CD4-positive, alpha-beta T cell (primary cell): Measurements from ENCODE around the gene ST3GAL3. TPM values are rescaled to one million over a fixed set of nuclear protein-coding genes. Genes with fewer than 3 reads are reported as not detected.

ENCODE experiments used
- ATAC-seq: fragments of 200-7000 bp; cut with Tn5 transposase; one replicate; pipeline ENCODE4 v1.10.0; 2022; ENCODE audit warnings: mild to moderate bottlenecking; ENCODE audit not compliant: poor library complexity
- CTCF ChIA-PET: fragments of 350-600 bp; sonication (Branson Sonifier 250); formaldehyde crosslinking; loops from one replicate; lab custom pipeline; 2021; ENCODE audit warnings: antibody characterized with exemption, inconsistent platforms; lab: Charles Lee
- POLR2A ChIA-PET: fragments of 350-600 bp; sonication (Branson Sonifier 250); formaldehyde crosslinking; loops from one replicate; lab custom pipeline; 2021; ENCODE audit warnings: antibody characterized with exemption, inconsistent platforms; lab: Charles Lee
- DNase-seq, 14 experiments: peaks; one replicate each; pipeline ENCODE4 v3.0.0-alpha.2; 2013 to 2020; ENCODE audit warnings: mixed read lengths in 2 of 14
- H3K27ac ChIP-seq, 2 donors: one replicate each; pipeline versions ENCODE4 v1.5.1 to v1.7.0; 2013; ENCODE audit warnings: low read length in 2 of 2, low read depth in 1 of 2, mild to moderate bottlenecking in 1 of 2
- H3K27me3 ChIP-seq, 2 experiments: 1 replicate in 1 of 2; 2 replicates in 1 of 2; pipeline versions ENCODE4 v1.6.1 to v1.7.0; 2013; ENCODE audit warnings: low read length in 2 of 2, control low read depth in 1 of 2, mild to moderate bottlenecking in 1 of 2, moderate library complexity in 1 of 2; ENCODE audit not compliant: insufficient read depth in 2 of 2, control insufficient read depth in 1 of 2
- H3K36me3 ChIP-seq: one replicate; pipeline ENCODE4 v1.6.1; 2013; ENCODE audit warnings: low read length, control low read depth; ENCODE audit not compliant: insufficient read depth
- H3K4me1 ChIP-seq: one replicate; pipeline ENCODE4 v1.6.1; 2013; ENCODE audit warnings: low read length, control low read depth; ENCODE audit not compliant: insufficient read depth
- H3K4me3 ChIP-seq: one replicate; pipeline ENCODE4 v1.5.1; 2013; ENCODE audit warnings: mild to moderate bottlenecking, low read length, moderate library complexity
- H3K9me3 ChIP-seq, 2 experiments: 1 replicate in 1 of 2; 2 replicates in 1 of 2; pipeline versions ENCODE4 v1.6.1 to v1.7.0; 2013; ENCODE audit warnings: low read length in 2 of 2, mild to moderate bottlenecking in 2 of 2, control low read depth in 1 of 2, moderate library complexity in 1 of 2; ENCODE audit not compliant: control insufficient read depth in 1 of 2, insufficient read depth in 1 of 2
- H3K27ac Mint-ChIP-seq: one replicate; pipeline ENCODE4 v1.8.0; 2020; ENCODE audit warnings: mixed read lengths
- H3K27me3 Mint-ChIP-seq: one replicate; pipeline ENCODE4 v1.8.0; 2021; ENCODE audit warnings: mixed read lengths
- H3K36me3 Mint-ChIP-seq: one replicate; pipeline ENCODE4 v1.8.0; 2021; ENCODE audit warnings: low read depth, mixed read lengths
- H3K4me1 Mint-ChIP-seq: one replicate; pipeline ENCODE4 v1.8.0; 2021; ENCODE audit warnings: low read depth, mixed read lengths
- H3K4me3 Mint-ChIP-seq: one replicate; pipeline ENCODE4 v1.8.0; 2020; ENCODE audit warnings: mild to moderate bottlenecking, mixed read lengths
- H3K9me3 Mint-ChIP-seq: one replicate; pipeline ENCODE4 v1.8.0; 2020; ENCODE audit warnings: mixed read lengths
- intact Hi-C, 2 experiments: fragments of 100-400 bp; cut with DNase I in 1 of 2; cut with micrococcal nuclease in 1 of 2; formaldehyde crosslinking; loops; one replicate each; pipeline versions ENCODE4 v1.15.1 to v1.9.0; 2023 to 2025; cut with DNase I, micrococcal nuclease
- total RNA-seq, 174 experiments: library from RNA in 2 of 174; stranded (reverse) in 2 of 174; gene quantifications; one replicate each; pipeline ENCODE4 v1.2.3 and lab custom pipeline; 2021 to 2026
- TF ChIP-seq, protein P1 (sequence below): fragments of 200-600 bp; IDR thresholded peaks from one replicate; pipeline ENCODE4 v1.8.0; 2022; ENCODE audit warnings: antibody characterized with exemption, mild to moderate bottlenecking

ST3GAL3 gene
- total RNA-seq, 2 experiments from 2014 or later: 17.6 to 20.5 TPM

DNA sequence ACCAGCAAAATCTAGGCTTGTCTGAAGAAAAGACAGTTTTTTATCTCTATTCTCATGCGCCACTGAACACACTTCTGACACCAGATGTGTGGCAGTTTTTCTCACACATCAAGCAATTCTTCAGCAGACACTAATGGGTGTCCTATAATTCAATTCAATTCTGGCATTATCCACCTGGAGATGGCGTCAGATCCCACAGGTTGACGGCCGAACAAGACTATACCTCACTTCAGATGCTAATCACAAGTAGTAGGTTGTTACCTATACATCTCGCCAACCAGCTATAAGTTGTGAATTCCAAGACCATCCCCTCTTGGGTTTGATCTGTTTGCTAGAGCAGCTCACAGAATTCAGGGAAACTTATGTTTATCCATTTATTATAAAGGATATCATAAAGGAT lies 136.3 kb downstream of the ST3GAL3 start:
- DNase-seq: no peak
- Mint-ChIP-seq H3K36me3 (peaks cover 54% of the 10 kb centered on the region), H3K9me3 (peaks cover 4% of the 10 kb centered on the region), H3K4me3 (no peak overlapping the region), H3K27ac (no peak overlapping the region), H3K27me3 (no peaks in the 10 kb centered on the region), H3K4me1 (peaks cover 5% of the 10 kb centered on the region)
- Histone ChIP-seq H3K4me1 (no peaks in the 10 kb centered on the region), H3K4me3 (no peak overlapping the region), H3K9me3 (peaks cover 0 to 8% of the 10 kb centered on the region in 2 experiments), H3K36me3 (peaks cover 21% of the 10 kb centered on the region), H3K27ac (no peak overlapping the region), H3K27me3 (no peaks in the 10 kb centered on the region)
- ChIA-PET CTCF (interaction anchor here (0.6 kb wide), 1 partner anchor 251 kb away, joined by 3 read pairs; no protein-coding TSS in a partner anchor), POLR2A (no interaction called here)
- TF ChIP-seq, protein P1, sequence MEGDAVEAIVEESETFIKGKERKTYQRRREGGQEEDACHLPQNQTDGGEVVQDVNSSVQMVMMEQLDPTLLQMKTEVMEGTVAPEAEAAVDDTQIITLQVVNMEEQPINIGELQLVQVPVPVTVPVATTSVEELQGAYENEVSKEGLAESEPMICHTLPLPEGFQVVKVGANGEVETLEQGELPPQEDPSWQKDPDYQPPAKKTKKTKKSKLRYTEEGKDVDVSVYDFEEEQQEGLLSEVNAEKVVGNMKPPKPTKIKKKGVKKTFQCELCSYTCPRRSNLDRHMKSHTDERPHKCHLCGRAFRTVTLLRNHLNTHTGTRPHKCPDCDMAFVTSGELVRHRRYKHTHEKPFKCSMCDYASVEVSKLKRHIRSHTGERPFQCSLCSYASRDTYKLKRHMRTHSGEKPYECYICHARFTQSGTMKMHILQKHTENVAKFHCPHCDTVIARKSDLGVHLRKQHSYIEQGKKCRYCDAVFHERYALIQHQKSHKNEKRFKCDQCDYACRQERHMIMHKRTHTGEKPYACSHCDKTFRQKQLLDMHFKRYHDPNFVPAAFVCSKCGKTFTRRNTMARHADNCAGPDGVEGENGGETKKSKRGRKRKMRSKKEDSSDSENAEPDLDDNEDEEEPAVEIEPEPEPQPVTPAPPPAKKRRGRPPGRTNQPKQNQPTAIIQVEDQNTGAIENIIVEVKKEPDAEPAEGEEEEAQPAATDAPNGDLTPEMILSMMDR: no peak
- ATAC-seq: no peak
- intact Hi-C loops: no loop called here

DNA sequence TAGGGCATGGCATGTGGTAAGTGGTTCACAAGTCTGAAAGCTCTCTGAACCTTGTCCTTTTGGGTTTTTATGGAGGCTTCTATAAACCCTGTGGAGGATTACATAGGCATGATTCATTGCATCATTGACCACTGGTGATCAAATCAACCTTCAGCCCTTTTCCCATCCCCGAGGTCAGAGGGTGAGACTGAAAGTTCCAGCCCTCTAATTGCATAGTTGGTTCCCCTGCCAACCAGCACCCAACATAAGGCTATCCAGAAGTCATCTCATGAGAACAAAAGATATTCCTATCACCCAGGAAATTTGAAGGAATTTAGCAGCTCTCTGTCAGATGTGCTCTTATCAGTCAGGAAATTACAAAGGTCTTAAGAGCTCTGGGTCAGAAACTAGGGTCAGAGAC lies 136.8 kb downstream of the ST3GAL3 start:
- Histone ChIP-seq H3K36me3 (peaks cover 19% of the 10 kb centered on the region), H3K27me3 (no peaks in the 10 kb centered on the region), H3K4me3 (no peak overlapping the region), H3K4me1 (no peaks in the 10 kb centered on the region), H3K9me3 (peaks cover 0 to 8% of the 10 kb centered on the region in 2 experiments), H3K27ac (no peak overlapping the region)
- no peak for DNase-seq
- CTCF ChIA-PET: no interaction called here
- H3K27me3 Mint-ChIP-seq: no peaks in the 10 kb centered on the region
- H3K9me3 Mint-ChIP-seq: peaks cover 4% of the 10 kb centered on the region
- TF ChIP-seq, protein P1: no peak
- H3K27ac Mint-ChIP-seq: no peak overlapping the region
- H3K4me3 Mint-ChIP-seq: no peak overlapping the region
- no peak for ATAC-seq
- intact Hi-C loops: no loop called here
- POLR2A ChIA-PET: no interaction called here
- peaks cover 5% of the 10 kb centered on the region for H3K4me1 Mint-ChIP-seq
- peaks cover 49% of the 10 kb centered on the region for H3K36me3 Mint-ChIP-seq

DNA sequence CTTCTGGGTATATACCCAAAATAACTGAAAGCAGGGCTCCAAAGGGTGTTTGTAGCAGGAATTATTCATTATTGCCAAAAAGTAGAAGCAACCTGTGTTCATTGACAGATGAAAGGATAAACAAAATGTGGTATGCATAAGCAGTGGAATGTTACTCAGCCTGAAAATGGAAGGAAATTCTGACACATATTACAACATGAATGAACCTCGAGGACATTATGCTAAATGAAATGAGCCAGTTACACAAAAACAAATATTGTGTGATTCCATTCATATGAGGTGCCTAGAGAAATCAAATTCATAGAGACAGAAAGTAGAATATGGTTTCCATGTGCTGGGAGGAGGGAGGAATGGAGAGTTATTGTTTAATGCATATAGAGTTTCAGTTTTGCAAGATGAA lies 140.0 kb downstream of the ST3GAL3 start:
- peaks cover 23% of the 10 kb centered on the region for H3K36me3 Mint-ChIP-seq
- H3K9me3 Mint-ChIP-seq: peaks cover under 1% of the 10 kb centered on the region
- Histone ChIP-seq H3K27me3 (no peaks in the 10 kb centered on the region), H3K27ac (no peak overlapping the region), H3K9me3 (no peaks in the 10 kb centered on the region), H3K36me3 (no peaks in the 10 kb centered on the region), H3K4me3 (no peak overlapping the region), H3K4me1 (no peaks in the 10 kb centered on the region)
- H3K4me3 Mint-ChIP-seq: no peak overlapping the region
- intact Hi-C loops: no loop called here
- no peak for DNase-seq
- TF ChIP-seq, protein P1: no peak
- CTCF ChIA-PET: no interaction called here
- peaks cover 6% of the 10 kb centered on the region for H3K4me1 Mint-ChIP-seq
- H3K27me3 Mint-ChIP-seq: no peaks in the 10 kb centered on the region
- H3K27ac Mint-ChIP-seq: no peak overlapping the region
- ATAC-seq: no peak
- POLR2A ChIA-PET: no interaction called here
